CD4-positive, alpha-beta T cell (primary cell): Measurements from ENCODE around the gene DDIT3. TPM values are rescaled to one million over a fixed set of nuclear protein-coding genes. Genes with fewer than 3 reads are reported as not detected.

ENCODE experiments used
- ATAC-seq: fragments of 200-7000 bp; cut with Tn5 transposase; one replicate; pipeline ENCODE4 v1.10.0; 2022; ENCODE audit warnings: mild to moderate bottlenecking; ENCODE audit not compliant: poor library complexity
- CTCF ChIA-PET: fragments of 350-600 bp; sonication (Branson Sonifier 250); formaldehyde crosslinking; loops from one replicate; lab custom pipeline; 2021; ENCODE audit warnings: antibody characterized with exemption, inconsistent platforms; lab: Charles Lee
- POLR2A ChIA-PET: fragments of 350-600 bp; sonication (Branson Sonifier 250); formaldehyde crosslinking; loops from one replicate; lab custom pipeline; 2021; ENCODE audit warnings: antibody characterized with exemption, inconsistent platforms; lab: Charles Lee
- DNase-seq, 14 experiments: peaks; one replicate each; pipeline ENCODE4 v3.0.0-alpha.2; 2013 to 2020; ENCODE audit warnings: mixed read lengths in 2 of 14
- H3K27ac ChIP-seq, 2 donors: one replicate each; pipeline versions ENCODE4 v1.5.1 to v1.7.0; 2013; ENCODE audit warnings: low read length in 2 of 2, low read depth in 1 of 2, mild to moderate bottlenecking in 1 of 2
- H3K27me3 ChIP-seq, 2 experiments: 1 replicate in 1 of 2; 2 replicates in 1 of 2; pipeline versions ENCODE4 v1.6.1 to v1.7.0; 2013; ENCODE audit warnings: low read length in 2 of 2, control low read depth in 1 of 2, mild to moderate bottlenecking in 1 of 2, moderate library complexity in 1 of 2; ENCODE audit not compliant: insufficient read depth in 2 of 2, control insufficient read depth in 1 of 2
- H3K36me3 ChIP-seq: one replicate; pipeline ENCODE4 v1.6.1; 2013; ENCODE audit warnings: low read length, control low read depth; ENCODE audit not compliant: insufficient read depth
- H3K4me1 ChIP-seq: one replicate; pipeline ENCODE4 v1.6.1; 2013; ENCODE audit warnings: low read length, control low read depth; ENCODE audit not compliant: insufficient read depth
- H3K4me3 ChIP-seq: one replicate; pipeline ENCODE4 v1.5.1; 2013; ENCODE audit warnings: mild to moderate bottlenecking, low read length, moderate library complexity
- H3K9me3 ChIP-seq, 2 experiments: 1 replicate in 1 of 2; 2 replicates in 1 of 2; pipeline versions ENCODE4 v1.6.1 to v1.7.0; 2013; ENCODE audit warnings: low read length in 2 of 2, mild to moderate bottlenecking in 2 of 2, control low read depth in 1 of 2, moderate library complexity in 1 of 2; ENCODE audit not compliant: control insufficient read depth in 1 of 2, insufficient read depth in 1 of 2
- H3K27ac Mint-ChIP-seq: one replicate; pipeline ENCODE4 v1.8.0; 2020; ENCODE audit warnings: mixed read lengths
- H3K27me3 Mint-ChIP-seq: one replicate; pipeline ENCODE4 v1.8.0; 2021; ENCODE audit warnings: mixed read lengths
- H3K36me3 Mint-ChIP-seq: one replicate; pipeline ENCODE4 v1.8.0; 2021; ENCODE audit warnings: low read depth, mixed read lengths
- H3K4me1 Mint-ChIP-seq: one replicate; pipeline ENCODE4 v1.8.0; 2021; ENCODE audit warnings: low read depth, mixed read lengths
- H3K4me3 Mint-ChIP-seq: one replicate; pipeline ENCODE4 v1.8.0; 2020; ENCODE audit warnings: mild to moderate bottlenecking, mixed read lengths
- H3K9me3 Mint-ChIP-seq: one replicate; pipeline ENCODE4 v1.8.0; 2020; ENCODE audit warnings: mixed read lengths
- CTCF ChIP-seq: fragments of 200-600 bp; IDR thresholded peaks from one replicate; pipeline ENCODE4 v1.8.0; 2022; ENCODE audit warnings: antibody characterized with exemption, mild to moderate bottlenecking
- intact Hi-C, 2 experiments: fragments of 100-400 bp; cut with DNase I in 1 of 2; cut with micrococcal nuclease in 1 of 2; formaldehyde crosslinking; loops; one replicate each; pipeline versions ENCODE4 v1.15.1 to v1.9.0; 2023 to 2025; cut with DNase I, micrococcal nuclease
- total RNA-seq, 174 experiments: library from RNA in 2 of 174; stranded (reverse) in 2 of 174; gene quantifications; one replicate each; pipeline ENCODE4 v1.2.3 and lab custom pipeline; 2021 to 2026

DDIT3 gene
- total RNA-seq, 2 experiments from 2014 or later, result 145 TPM

DNA sequence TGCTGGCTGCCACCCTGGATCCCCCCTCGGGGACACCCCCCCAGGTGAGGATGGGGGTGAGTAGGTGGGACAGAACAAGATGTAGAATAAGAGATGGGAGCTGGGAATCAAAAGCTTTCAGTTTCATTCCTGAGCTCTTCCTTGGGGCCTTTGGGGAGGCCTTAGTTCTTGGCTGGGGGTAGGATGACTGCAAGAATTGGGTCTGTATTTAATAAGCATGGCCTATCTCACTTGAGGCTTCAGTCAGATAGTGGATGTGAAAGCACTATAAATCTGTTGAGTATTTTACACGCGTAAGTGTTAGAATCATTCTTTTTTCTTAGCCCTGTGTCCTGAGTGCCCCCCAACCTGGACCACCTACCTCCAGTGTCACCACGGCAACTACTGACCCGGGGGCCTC lies 6.9 kb upstream of the DDIT3 start:
- Mint-ChIP-seq H3K4me1 (peaks cover 18% of the 10 kb centered on the region), H3K27ac (no peak overlapping the region), H3K36me3 (peaks cover 83% of the 10 kb centered on the region), H3K4me3 (no peak overlapping the region), H3K27me3 (no peaks in the 10 kb centered on the region), H3K9me3 (no peaks in the 10 kb centered on the region)
- no peak overlapping the region for H3K27ac ChIP-seq
- intact Hi-C loops, result loop anchor here in 1 of 2 experiments (2.0 kb wide), 1 partner anchor 62 kb away; no protein-coding TSS in a partner anchor
- ChIA-PET POLR2A (interaction anchor here (1.1 kb wide), 1 partner anchor 13 kb away, joined by 3 read pairs; no protein-coding TSS in a partner anchor), CTCF (no interaction called here)
- ATAC-seq (no peak), DNase-seq (no peak)
- H3K4me3 ChIP-seq, result no peak overlapping the region
- H3K9me3 ChIP-seq, result no peaks in the 10 kb centered on the region
- no peaks in the 10 kb centered on the region for H3K27me3 ChIP-seq
- H3K36me3 ChIP-seq, result peaks cover 77% of the 10 kb centered on the region
- H3K4me1 ChIP-seq, result peaks cover 38% of the 10 kb centered on the region
- no peak for TF ChIP-seq CTCF

- Mint-ChIP-seq H3K27me3 (no peaks in the 10 kb centered on the region), H3K36me3 (peaks cover 83% of the 10 kb centered on the region), H3K9me3 (no peaks in the 10 kb centered on the region), H3K27ac (peak overlapping the region; percentile 24), H3K4me1 (peaks cover 24% of the 10 kb centered on the region), H3K4me3 (no peak overlapping the region)
- CTCF ChIA-PET, result no interaction called here
- intact Hi-C loops, result loop anchor here in 1 of 2 experiments (2.0 kb wide), 1 partner anchor 62 kb away; no protein-coding TSS in a partner anchor
- Histone ChIP-seq H3K27ac (no peak overlapping the region), H3K27me3 (no peaks in the 10 kb centered on the region), H3K9me3 (no peaks in the 10 kb centered on the region), H3K4me1 (peaks cover 44% of the 10 kb centered on the region), H3K4me3 (no peak overlapping the region), H3K36me3 (peaks cover 71% of the 10 kb centered on the region)
- no peak for ATAC-seq
- TF ChIP-seq CTCF, result no peak
- DNase-seq, result no peak
- POLR2A ChIA-PET, result interaction anchor here (1.1 kb wide), 1 partner anchor 14 kb away, joined by 3 read pairs; no protein-coding TSS in a partner anchor
Measured at GRCh38 chr12:57526477-57527126, 6.3 kb upstream of the DDIT3 start.

GRCh38 chr12:57525615-57526383 lies 5.5 kb upstream of the DDIT3 start:
- Histone ChIP-seq H3K27ac (no peak overlapping the region), H3K9me3 (no peaks in the 10 kb centered on the region), H3K4me3 (no peak overlapping the region), H3K36me3 (peaks cover 63% of the 10 kb centered on the region), H3K27me3 (no peaks in the 10 kb centered on the region), H3K4me1 (peaks cover 52% of the 10 kb centered on the region)
- Mint-ChIP-seq H3K27ac (no peak overlapping the region), H3K27me3 (no peaks in the 10 kb centered on the region), H3K9me3 (no peaks in the 10 kb centered on the region), H3K36me3 (peaks cover 76% of the 10 kb centered on the region), H3K4me1 (peaks cover 32% of the 10 kb centered on the region), H3K4me3 (no peak overlapping the region)
- no peak for TF ChIP-seq CTCF
- intact Hi-C loops, result loop anchor here in 1 of 2 experiments (2.0 kb wide), 1 partner anchor 61 kb away; no protein-coding TSS in a partner anchor
- no peak for ATAC-seq
- DNase-seq, result no peak
- ChIA-PET CTCF (no interaction called here), POLR2A (interaction anchor here (1.1 kb wide), 1 partner anchor 15 kb away, joined by 3 read pairs; no protein-coding TSS in a partner anchor)
